ENCODE results near the gene CACNA1C.
A peak's percentile ranks its signal among the peaks of the same experiment; 100 is the strongest.

Gene CACNA1C

GRCh38 chr12:2208837-2209635 lies 156.2 kb downstream of the CACNA1C start:
- DNase-seq, result no peak

GRCh38 chr12:2211119-2211518 lies 158.3 kb downstream of the CACNA1C start:
- DNase-seq, result no peak

GRCh38 chr12:2212537-2212936 lies 159.8 kb downstream of the CACNA1C start:
- no peak for DNase-seq

- peak; percentile 21 to 41 for DNase-seq
These were observed 160.4 kb downstream of the CACNA1C start for GRCh38 chr12:2212971-2213869.

- no peak for DNase-seq
These were observed 161.6 kb downstream of the CACNA1C start for GRCh38 chr12:2214411-2214810.

GRCh38 chr12:2215709-2216560 lies 163.1 kb downstream of the CACNA1C start:
- no peak for DNase-seq

- DNase-seq, result no peak
These were observed 165.9 kb downstream of the CACNA1C start for GRCh38 chr12:2218706-2219105.

GRCh38 chr12:2221030-2221621 lies 168.3 kb downstream of the CACNA1C start:
- no peak for DNase-seq

- no peak for DNase-seq
These were observed 169.9 kb downstream of the CACNA1C start for GRCh38 chr12:2222691-2223090.

GRCh38 chr12:2224961-2225360 lies 172.2 kb downstream of the CACNA1C start:
- DNase-seq, result no peak

GRCh38 chr12:2225696-2226095 lies 172.9 kb downstream of the CACNA1C start:
- DNase-seq, result no peak

GRCh38 chr12:2226641-2227040 lies 173.9 kb downstream of the CACNA1C start:
- DNase-seq, result no peak

GRCh38 chr12:2227360-2227759 lies 174.6 kb downstream of the CACNA1C start:
- DNase-seq, result no peak

GRCh38 chr12:2228535-2228934 lies 175.7 kb downstream of the CACNA1C start:
- no peak for DNase-seq

- DNase-seq, result no peak
These were observed 177.1 kb downstream of the CACNA1C start for GRCh38 chr12:2229661-2230539.

- DNase-seq, result no peak
These were observed 178.3 kb downstream of the CACNA1C start for GRCh38 chr12:2231011-2231595.

GRCh38 chr12:2231956-2232355 lies 179.2 kb downstream of the CACNA1C start:
- DNase-seq, result no peak

- no peak for DNase-seq
These were observed 180.2 kb downstream of the CACNA1C start for GRCh38 chr12:2233034-2233433.

GRCh38 chr12:2234091-2234490 lies 181.3 kb downstream of the CACNA1C start:
- no peak for DNase-seq

GRCh38 chr12:2234646-2235350 lies 182.0 kb downstream of the CACNA1C start:
- DNase-seq, result no peak

All from NCI-H524 (cell line).